GM23338 (cell line): Measurements from ENCODE around the gene ZNF143.

Experiments used
- CREB1 ChIP-seq: fragments of 250-450 bp; sonication (Bioruptor Pico); IDR thresholded peaks from 2 replicates; pipeline ENCODE4 v1.5.0; 2020; ENCODE audit warnings: low read depth, mild to moderate bottlenecking, moderate library complexity
- CTCF ChIP-seq, 2 experiments: fragments of 200-600 bp in 1 of 2; sonication (generic) in 1 of 2; conservative IDR thresholded peaks; 2 replicates each; pipeline versions ENCODE4 v1.5.1 to v1.6.1; 2016 to 2017; ENCODE audit warnings: antibody characterized with exemption in 2 of 2, low read depth in 2 of 2, mild to moderate bottlenecking in 2 of 2, moderate library complexity in 1 of 2
- ETS1 ChIP-seq: IDR thresholded peaks from 2 replicates; pipeline ENCODE4 v1.6.1; 2016; ENCODE audit warnings: antibody characterized with exemption
- EZH2 ChIP-seq: fragments of 200-600 bp; sonication (generic); IDR thresholded peaks from one replicate; pipeline ENCODE4 v1.8.0; 2017; ENCODE audit warnings: antibody characterized with exemption, mild to moderate bottlenecking, low read depth; ENCODE audit not compliant: unreplicated experiment
- EZH2phosphoT487 ChIP-seq: fragments of 200-600 bp; sonication (generic); IDR thresholded peaks from one replicate; pipeline ENCODE4 v1.8.1; 2018; ENCODE audit warnings: antibody characterized with exemption; ENCODE audit not compliant: unreplicated experiment
- JUNB ChIP-seq: IDR thresholded peaks from one replicate; pipeline ENCODE4 v1.6.1; 2016; ENCODE audit warnings: antibody characterized with exemption; ENCODE audit not compliant: unreplicated experiment
- NANOG ChIP-seq: IDR thresholded peaks from 2 replicates; pipeline ENCODE4 v1.6.1; 2016; ENCODE audit warnings: antibody characterized with exemption, borderline replicate concordance
- POLR2AphosphoS5 ChIP-seq: IDR thresholded peaks from 2 replicates; pipeline ENCODE4 v1.6.1; 2016; ENCODE audit warnings: antibody characterized with exemption, low read depth
- REST ChIP-seq: IDR thresholded peaks from one replicate; pipeline ENCODE4 v1.6.1; 2018; ENCODE audit warnings: antibody characterized with exemption; ENCODE audit not compliant: unreplicated experiment
- STAT1 ChIP-seq: IDR thresholded peaks from one replicate; pipeline ENCODE4 v1.6.1; 2016; ENCODE audit warnings: antibody characterized with exemption; ENCODE audit not compliant: unreplicated experiment
- ZNF114 ChIP-seq: fragments of 250-450 bp; sonication (Bioruptor Pico); IDR thresholded peaks from 2 replicates; pipeline ENCODE4 v1.5.0; 2020; ENCODE audit warnings: mild to moderate bottlenecking, moderate library complexity
- ZNF462 ChIP-seq: fragments of 250-450 bp; sonication (Bioruptor Pico); IDR thresholded peaks from 2 replicates; pipeline ENCODE4 v1.5.0; 2020; ENCODE audit warnings: mild to moderate bottlenecking, moderate library complexity

- TF ChIP-seq CTCF (conservative IDR thresholded peaks at IDR 0.05; ENCODE audit: low read depth in 2 of 2) (no peak), EZH2phosphoT487 (no peak), EZH2 (no peak), POLR2AphosphoS5 (no peak), STAT1 (no peak), JUNB (no peak), CREB1 (CRISPR knock-in tag) (no peak), REST (no peak), ETS1 (no peak), ZNF462 (no peak), ZNF114 (no peak), NANOG (no peak)
Measured at GRCh38 chr11:9528136-9528501, 67.3 kb downstream of the ZNF143 start.
